C4-2B (cell line): Measurements from ENCODE around the gene BLOC1S6.

Experiments
- ZFX ChIP-seq: fragments of 450-650 bp; IDR thresholded peaks from 2 replicates; pipeline ENCODE4 v1.6.1; 2017
- TF ChIP-seq, protein P1 (sequence below): fragments of 450-650 bp; conservative IDR thresholded peaks from 2 replicates; pipeline ENCODE4 v1.5.1; 2017; ENCODE audit warnings: mild to moderate bottlenecking

- TF ChIP-seq, protein P1, sequence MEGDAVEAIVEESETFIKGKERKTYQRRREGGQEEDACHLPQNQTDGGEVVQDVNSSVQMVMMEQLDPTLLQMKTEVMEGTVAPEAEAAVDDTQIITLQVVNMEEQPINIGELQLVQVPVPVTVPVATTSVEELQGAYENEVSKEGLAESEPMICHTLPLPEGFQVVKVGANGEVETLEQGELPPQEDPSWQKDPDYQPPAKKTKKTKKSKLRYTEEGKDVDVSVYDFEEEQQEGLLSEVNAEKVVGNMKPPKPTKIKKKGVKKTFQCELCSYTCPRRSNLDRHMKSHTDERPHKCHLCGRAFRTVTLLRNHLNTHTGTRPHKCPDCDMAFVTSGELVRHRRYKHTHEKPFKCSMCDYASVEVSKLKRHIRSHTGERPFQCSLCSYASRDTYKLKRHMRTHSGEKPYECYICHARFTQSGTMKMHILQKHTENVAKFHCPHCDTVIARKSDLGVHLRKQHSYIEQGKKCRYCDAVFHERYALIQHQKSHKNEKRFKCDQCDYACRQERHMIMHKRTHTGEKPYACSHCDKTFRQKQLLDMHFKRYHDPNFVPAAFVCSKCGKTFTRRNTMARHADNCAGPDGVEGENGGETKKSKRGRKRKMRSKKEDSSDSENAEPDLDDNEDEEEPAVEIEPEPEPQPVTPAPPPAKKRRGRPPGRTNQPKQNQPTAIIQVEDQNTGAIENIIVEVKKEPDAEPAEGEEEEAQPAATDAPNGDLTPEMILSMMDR: no peak
- TF ChIP-seq ZFX: no peak
Observed at GRCh38 chr15:45657254-45657653, 70.1 kb downstream of the BLOC1S6 start.
